Endothelial cell of umbilical vein (primary cell): Measurements from ENCODE around the gene ATN1. TPM values are rescaled to one million over a fixed set of nuclear protein-coding genes. Genes with fewer than 3 reads are reported as not detected.

Source experiments
- BruUV-seq: library from RNA; stranded (reverse); fragments of 400-500 nt; replicated peaks from 2 replicates; lab custom pipeline; 2021; lab: Mats Ljungman, UMichigan
- CTCF ChIA-PET: fragments of 300-600, 350-600 bp; sonication (Branson Sonifier 250); formaldehyde crosslinking; loops from one replicate; lab custom pipeline; 2021; ENCODE audit warnings: antibody characterized with exemption, inconsistent platforms; lab: Charles Lee
- POLR2A ChIA-PET: fragments of 300-600, 350-600 bp; sonication (Branson Sonifier 250); formaldehyde crosslinking; loops from one replicate; lab custom pipeline; 2021; ENCODE audit warnings: antibody characterized with exemption, inconsistent platforms; lab: Charles Lee
- DNase-seq: peaks from one replicate; pipeline ENCODE4 v3.0.0-alpha.2; 2011; ENCODE audit warnings: low read depth, low spot score
- FAIRE-seq: peaks from 2 replicates; lab custom pipeline; 2011; peaks lifted over from hg19 to GRCh38; lab: Jason Lieb, UNC
- H2AFZ ChIP-seq: 2 replicates; pipeline ENCODE4 v1.6.0; 2012; ENCODE audit warnings: low read depth, low read length, control low read depth, inconsistent platforms
- H3K27ac ChIP-seq: 2 replicates; pipeline ENCODE4 v1.5.1; 2011; ENCODE audit warnings: low read depth, mild to moderate bottlenecking, control low read depth, low read length, moderate library complexity; ENCODE audit not compliant: insufficient read depth
- H3K27me3 ChIP-seq, 2 experiments: 2 replicates each; pipeline versions ENCODE4 v1.6.0 to v1.6.1; 2011; ENCODE audit warnings: low read length in 2 of 2, mixed read lengths in 1 of 2; ENCODE audit not compliant: control insufficient read depth in 2 of 2, insufficient read depth in 2 of 2
- H3K36me3 ChIP-seq, 2 experiments: 2 replicates in 1 of 2; 3 replicates in 1 of 2; pipeline ENCODE4 v1.5.1; 2011; ENCODE audit warnings: low read length in 2 of 2, mild to moderate bottlenecking in 1 of 2, moderate library complexity in 1 of 2; ENCODE audit not compliant: control insufficient read depth in 2 of 2, insufficient read depth in 2 of 2; ENCODE audit errors: extremely low read depth in 1 of 2
- H3K4me1 ChIP-seq: 3 replicates; pipeline ENCODE4 v1.5.1; 2011; ENCODE audit warnings: mild to moderate bottlenecking, low read length; ENCODE audit not compliant: control insufficient read depth, insufficient read depth; ENCODE audit errors: extremely low read depth
- H3K4me2 ChIP-seq: 2 replicates; pipeline ENCODE4 v1.6.1; 2011; ENCODE audit warnings: low read length, control low read depth, mixed read lengths; ENCODE audit not compliant: insufficient read depth
- H3K4me3 ChIP-seq, 3 experiments: fragments of 200-600 bp in 1 of 3; sonication (generic), shearing (Covaris generic) in 1 of 3; replicated peaks in 1 of 3; 2 replicates each; pipeline ENCODE4 v1.5.1; 2011 to 2016; ENCODE audit warnings: control low read depth in 3 of 3, low read length in 3 of 3, mild to moderate bottlenecking in 2 of 3, inconsistent platforms in 1 of 3, low read depth in 1 of 3, moderate library complexity in 1 of 3; ENCODE audit not compliant: insufficient read depth in 1 of 3
- H3K79me2 ChIP-seq: 2 replicates; pipeline ENCODE4 v1.6.0; 2012; ENCODE audit warnings: low read length, inconsistent platforms; ENCODE audit not compliant: control insufficient read depth, insufficient read depth
- H3K9ac ChIP-seq: replicated peaks from 2 replicates; pipeline ENCODE3; 2011; ENCODE audit warnings: low read length, control low read depth; ENCODE audit not compliant: insufficient read depth; ENCODE audit errors: extremely low read depth
- H3K9me1 ChIP-seq: replicated peaks from 3 replicates; pipeline ENCODE4 v1.6.0; 2011; ENCODE audit warnings: mild to moderate bottlenecking, low read length; ENCODE audit not compliant: control insufficient read depth, insufficient read depth; ENCODE audit errors: extremely low read depth
- H3K9me3 ChIP-seq: replicated peaks from 2 replicates; pipeline ENCODE4 v1.5.1; 2012; ENCODE audit warnings: low read length, inconsistent platforms; ENCODE audit not compliant: control insufficient read depth, insufficient read depth
- H4K20me1 ChIP-seq: replicated peaks from 2 replicates; pipeline ENCODE3; 2011; ENCODE audit warnings: mild to moderate bottlenecking, low read length; ENCODE audit not compliant: control insufficient read depth, insufficient read depth; ENCODE audit errors: extremely low read depth
- EZH2 ChIP-seq: IDR thresholded peaks from 2 replicates; pipeline ENCODE4 v1.6.1; 2012; ENCODE audit warnings: borderline replicate concordance, low read depth, mild to moderate bottlenecking, moderate library complexity, low read length, inconsistent platforms; ENCODE audit not compliant: severe bottlenecking
- GATA2 ChIP-seq: IDR thresholded peaks from 2 replicates; pipeline ENCODE4 v1.7.0; 2011; ENCODE audit warnings: low read depth, mild to moderate bottlenecking, moderate library complexity, mixed read lengths, low read length; ENCODE audit not compliant: insufficient read length, insufficient read depth
- MYC ChIP-seq: IDR thresholded peaks from one replicate; pipeline ENCODE4 v1.6.1; 2011; ENCODE audit warnings: mild to moderate bottlenecking, low read depth, low read length
- POLR2A ChIP-seq: IDR thresholded peaks from 2 replicates; pipeline ENCODE4 v1.6.1; 2012; ENCODE audit warnings: low read depth, mild to moderate bottlenecking, control low read depth, low read length
- dilution Hi-C: fragments of 300-500 bp; cut with MboI; formaldehyde crosslinking; loops from one replicate; pipeline ENCODE4 v1.15.0; 2019; ENCODE audit warnings: low sequenced_read_pairs; ENCODE audit not compliant: extremely low pct_ligation_motif_present
- intact Hi-C: fragments of 100-400 bp; cut with micrococcal nuclease; formaldehyde crosslinking; loops from one replicate; pipeline ENCODE4 v1.10.0; 2022
- polyA plus RNA-seq, 4 experiments: library from polyadenylated mRNA; depleted of rRNA in 3 of 4; stranded (reverse) in 3 of 4; unstranded in 1 of 4; fragments of >200 nt; gene quantifications; 2 replicates each; pipeline versions ENCODE4 v1.2.1 to v1.2.3, GENCODE V29; 2011 to 2012; ENCODE audit warnings: missing spikeins in 1 of 4
- total RNA-seq: library from RNA; stranded (reverse); gene quantifications from 2 replicates; pipeline ENCODE4 v1.2.3, GENCODE V29; 2021
- TF ChIP-seq, protein P1 (sequence below): IDR thresholded peaks from 2 replicates; pipeline ENCODE4 v1.6.1; 2011; ENCODE audit not compliant: insufficient read depth, insufficient read length
- TF ChIP-seq, protein P2 (sequence below), 2 donors: IDR thresholded peaks; 1 replicate in 1 of 2; 2 replicates in 1 of 2; pipeline ENCODE4 v1.5.1; 2011; ENCODE audit warnings: low read length in 2 of 2, mild to moderate bottlenecking in 2 of 2, moderate library complexity in 2 of 2, control low read depth in 1 of 2, inconsistent platforms in 1 of 2, low read depth in 1 of 2; ENCODE audit not compliant: insufficient read depth in 1 of 2; ENCODE audit errors: extremely low read depth in 1 of 2

Gene ATN1
- total and polyA plus RNA-seq, 2 donors (not counting 3 experiments of a cell fraction or from before 2014, with no cell fraction given) = 46.4 to 117 TPM

DNA sequence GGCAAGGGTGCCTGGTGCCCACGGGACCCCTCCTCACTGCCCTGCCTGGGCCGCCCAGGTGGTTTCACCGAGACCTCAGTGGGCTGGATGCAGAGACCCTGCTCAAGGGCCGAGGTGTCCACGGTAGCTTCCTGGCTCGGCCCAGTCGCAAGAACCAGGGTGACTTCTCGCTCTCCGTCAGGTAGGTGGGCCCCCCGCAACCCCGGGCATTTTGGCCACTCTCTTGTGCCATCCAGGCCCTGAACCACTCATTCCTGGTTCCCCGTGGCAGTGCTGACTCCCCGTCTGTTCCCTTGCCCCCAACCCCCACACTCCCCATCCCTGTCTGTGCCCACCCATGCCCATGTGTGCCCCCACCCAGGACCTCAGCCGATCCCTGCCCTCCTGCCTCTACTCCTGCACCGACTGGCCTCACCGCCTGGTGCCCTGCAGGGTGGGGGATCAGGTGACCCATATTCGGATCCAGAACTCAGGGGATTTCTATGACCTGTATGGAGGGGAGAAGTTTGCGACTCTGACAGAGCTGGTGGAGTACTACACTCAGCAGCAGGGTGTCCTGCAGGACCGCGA lies 23.9 kb downstream of the ATN1 start:
- Histone ChIP-seq H3K9ac (no peak overlapping the region), H3K9me3 (no peaks in the 10 kb centered on the region), H3K4me2 (no peak overlapping the region), H3K9me1 (no peaks in the 10 kb centered on the region), H3K4me1 (peaks cover 17% of the 10 kb centered on the region), H4K20me1 (no peaks in the 10 kb centered on the region), H2AFZ (no peak overlapping the region), H3K4me3 (no peak overlapping the region), H3K27me3 (no peaks in the 10 kb centered on the region), H3K79me2 (no peaks in the 10 kb centered on the region), H3K36me3 (no peaks in the 10 kb centered on the region), H3K27ac (no peak overlapping the region)
- intact Hi-C loops = no loop called here
- no peak for FAIRE-seq
- ChIA-PET POLR2A (no interaction called here), CTCF (interaction anchor here (0.6 to 1.5 kb wide), 3 partner anchors 10 to 14 kb away, joined by 3 to 8 read pairs (median 5); no protein-coding TSS in a partner anchor)
- no TSS peak for BruUV-seq
- TF ChIP-seq MYC (no peak), POLR2A (no peak), EZH2 (no peak), GATA2 (no peak)
- TF ChIP-seq, protein P1, sequence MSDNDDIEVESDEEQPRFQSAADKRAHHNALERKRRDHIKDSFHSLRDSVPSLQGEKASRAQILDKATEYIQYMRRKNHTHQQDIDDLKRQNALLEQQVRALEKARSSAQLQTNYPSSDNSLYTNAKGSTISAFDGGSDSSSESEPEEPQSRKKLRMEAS = no peak
- TF ChIP-seq, protein P2, sequence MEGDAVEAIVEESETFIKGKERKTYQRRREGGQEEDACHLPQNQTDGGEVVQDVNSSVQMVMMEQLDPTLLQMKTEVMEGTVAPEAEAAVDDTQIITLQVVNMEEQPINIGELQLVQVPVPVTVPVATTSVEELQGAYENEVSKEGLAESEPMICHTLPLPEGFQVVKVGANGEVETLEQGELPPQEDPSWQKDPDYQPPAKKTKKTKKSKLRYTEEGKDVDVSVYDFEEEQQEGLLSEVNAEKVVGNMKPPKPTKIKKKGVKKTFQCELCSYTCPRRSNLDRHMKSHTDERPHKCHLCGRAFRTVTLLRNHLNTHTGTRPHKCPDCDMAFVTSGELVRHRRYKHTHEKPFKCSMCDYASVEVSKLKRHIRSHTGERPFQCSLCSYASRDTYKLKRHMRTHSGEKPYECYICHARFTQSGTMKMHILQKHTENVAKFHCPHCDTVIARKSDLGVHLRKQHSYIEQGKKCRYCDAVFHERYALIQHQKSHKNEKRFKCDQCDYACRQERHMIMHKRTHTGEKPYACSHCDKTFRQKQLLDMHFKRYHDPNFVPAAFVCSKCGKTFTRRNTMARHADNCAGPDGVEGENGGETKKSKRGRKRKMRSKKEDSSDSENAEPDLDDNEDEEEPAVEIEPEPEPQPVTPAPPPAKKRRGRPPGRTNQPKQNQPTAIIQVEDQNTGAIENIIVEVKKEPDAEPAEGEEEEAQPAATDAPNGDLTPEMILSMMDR (IDR thresholded peaks at IDR 0.05; ENCODE audit: extremely low read depth in 1 of 2, insufficient read depth in 1 of 2, low read depth in 1 of 2, low read length in 2 of 2) = no peak
- no peak for DNase-seq
- dilution Hi-C loops = no loop called here
